ENCODE results near the gene HSD17B2. TPM values are rescaled to one million over a fixed set of nuclear protein-coding genes. Genes with fewer than 3 reads are reported as not detected.

HSD17B2 gene
- total RNA-seq, 1 donor from 2014 or later, result 0.71 TPM

GRCh38 chr16:82047374-82047773 lies 12.3 kb downstream of the HSD17B2 start:
- no peak for DNase-seq (ENCODE audit: low spot score)

DNA sequence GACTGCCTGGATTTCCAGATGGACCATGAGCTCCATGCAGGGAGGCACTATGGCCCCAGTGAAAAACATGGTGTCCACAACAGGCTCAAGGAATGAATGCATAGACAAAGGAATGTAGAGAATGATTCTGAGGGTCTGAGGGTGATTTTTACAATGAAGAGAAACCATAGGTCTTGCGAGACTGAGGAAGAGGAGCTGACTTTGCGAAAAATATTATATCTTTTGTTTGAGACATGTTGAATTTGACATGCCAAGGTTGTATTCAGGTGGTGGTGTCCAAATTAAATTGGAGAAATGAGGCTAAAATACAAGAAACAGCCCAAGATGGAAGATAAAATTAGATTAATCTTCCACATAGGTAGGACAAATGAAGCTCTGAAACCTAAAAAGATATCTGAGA lies 12.7 kb downstream of the HSD17B2 start:
- DNase-seq (ENCODE audit: low spot score), result no peak

- DNase-seq (ENCODE audit: low spot score), result no peak
Observed at GRCh38 chr16:82049484-82049883, 14.4 kb downstream of the HSD17B2 start.

DNA sequence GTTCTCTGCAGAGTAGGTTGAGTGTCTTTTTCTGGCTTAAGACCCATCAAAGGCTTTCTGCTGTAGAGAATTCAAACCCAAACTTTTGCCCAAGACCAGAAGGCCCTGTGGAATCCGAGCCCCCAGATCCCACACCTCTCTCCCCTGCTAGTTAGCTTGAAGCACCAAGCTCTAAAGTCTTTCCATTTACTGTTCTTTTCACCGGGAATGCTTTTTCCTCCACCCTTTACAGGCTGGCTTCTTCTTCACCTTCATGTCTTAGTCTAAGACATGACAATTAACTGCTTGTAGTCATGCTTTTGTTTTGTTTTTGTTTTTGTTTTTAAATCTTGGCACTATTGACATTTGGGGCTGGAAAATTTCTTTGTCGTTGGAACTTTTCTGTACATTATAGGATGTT lies 15.5 kb downstream of the HSD17B2 start:
- no peak for DNase-seq (ENCODE audit: low spot score)

DNA sequence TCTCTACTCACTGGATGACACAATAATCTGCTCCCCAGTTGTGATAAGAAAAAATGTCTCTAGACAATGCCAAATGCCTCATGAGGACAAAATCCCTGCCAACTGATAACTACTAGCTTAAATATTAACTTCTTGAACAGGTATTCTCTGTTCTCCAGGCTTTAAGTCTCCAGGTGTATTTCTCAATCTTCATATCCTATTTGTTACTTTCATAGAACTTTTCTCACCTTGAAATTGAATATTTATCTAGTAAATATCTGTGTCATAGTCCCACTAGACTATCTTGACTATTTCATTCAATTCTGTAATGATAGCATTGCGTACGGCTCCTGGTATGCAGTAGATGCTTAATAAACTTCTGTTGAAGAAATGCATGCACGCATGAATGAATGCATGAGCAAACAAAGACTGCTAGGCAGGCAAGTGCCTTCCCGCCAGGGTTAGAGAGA lies 15.9 kb downstream of the HSD17B2 start:
- no peak for DNase-seq (ENCODE audit: low spot score)

DNA sequence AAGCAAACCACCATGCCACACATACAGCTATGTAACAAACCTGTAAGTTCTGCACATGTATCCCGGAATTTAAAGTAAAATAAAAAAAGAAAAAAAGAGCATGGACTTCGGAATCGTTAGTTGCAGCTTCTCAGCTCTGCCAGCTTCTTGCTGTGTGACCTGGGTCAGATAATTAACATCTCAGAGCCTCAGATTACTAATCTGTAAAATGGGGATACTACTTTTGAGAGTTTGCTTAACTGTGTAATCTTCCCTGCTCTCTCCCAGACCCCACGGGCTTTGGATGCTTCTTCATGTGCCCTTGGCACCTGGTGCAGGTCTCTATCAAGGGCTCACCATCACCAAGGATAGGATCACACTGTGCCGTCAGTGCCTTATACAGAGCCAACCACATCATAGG lies 16.6 kb downstream of the HSD17B2 start:
- DNase-seq (ENCODE audit: low spot score), result no peak

- DNase-seq (ENCODE audit: low spot score), result no peak
Observed at GRCh38 chr16:82055117-82055516, 20.1 kb downstream of the HSD17B2 start.

GRCh38 chr16:82055728-82056549 lies 20.9 kb downstream of the HSD17B2 start:
- DNase-seq (ENCODE audit: low spot score), result no peak

- DNase-seq (ENCODE audit: low spot score), result no peak
Observed at GRCh38 chr16:82056550-82056896, 21.5 kb downstream of the HSD17B2 start.

DNA sequence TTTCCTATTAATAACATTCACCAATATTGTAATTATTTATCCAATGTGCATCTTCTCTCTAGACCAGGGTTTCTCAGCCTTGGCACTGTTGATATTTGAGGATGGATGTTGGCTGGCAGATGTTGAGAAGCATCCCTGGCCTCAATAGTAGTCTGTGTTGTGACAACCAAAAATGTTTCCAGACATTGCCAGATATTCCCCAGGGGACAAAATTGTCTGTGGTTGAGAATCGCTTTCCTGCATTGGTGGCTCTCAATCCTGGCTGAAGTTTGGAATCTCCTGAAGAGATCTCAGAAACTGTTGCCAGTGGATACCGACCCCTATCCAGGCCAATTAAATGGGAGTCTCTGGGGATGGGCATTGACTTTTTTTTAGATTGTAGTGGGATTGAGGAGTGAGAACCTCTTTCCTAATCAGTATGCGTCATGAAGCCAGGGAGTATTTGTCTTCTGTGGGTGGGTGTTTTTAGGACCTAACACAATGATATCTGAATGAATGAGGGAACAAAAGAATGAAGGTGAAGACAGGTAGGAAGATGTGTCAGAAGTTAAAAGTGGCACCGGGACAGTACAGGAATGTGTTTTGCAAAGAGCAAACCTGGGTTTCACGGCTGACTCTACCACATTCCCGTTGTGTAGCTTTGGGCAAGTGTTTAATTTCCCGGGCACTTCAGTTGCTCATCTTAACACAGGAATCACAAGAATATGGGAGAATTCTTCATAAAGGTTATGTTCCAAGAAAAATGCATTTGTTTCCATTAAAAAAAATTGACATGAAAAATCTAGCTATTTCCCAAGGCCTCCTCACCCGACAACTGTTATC lies 24.3 kb downstream of the HSD17B2 start:
- no peak for DNase-seq (ENCODE audit: low spot score)

- DNase-seq (ENCODE audit: low spot score), result no peak
Observed at GRCh38 chr16:82059983-82060421, 24.9 kb downstream of the HSD17B2 start.

DNA sequence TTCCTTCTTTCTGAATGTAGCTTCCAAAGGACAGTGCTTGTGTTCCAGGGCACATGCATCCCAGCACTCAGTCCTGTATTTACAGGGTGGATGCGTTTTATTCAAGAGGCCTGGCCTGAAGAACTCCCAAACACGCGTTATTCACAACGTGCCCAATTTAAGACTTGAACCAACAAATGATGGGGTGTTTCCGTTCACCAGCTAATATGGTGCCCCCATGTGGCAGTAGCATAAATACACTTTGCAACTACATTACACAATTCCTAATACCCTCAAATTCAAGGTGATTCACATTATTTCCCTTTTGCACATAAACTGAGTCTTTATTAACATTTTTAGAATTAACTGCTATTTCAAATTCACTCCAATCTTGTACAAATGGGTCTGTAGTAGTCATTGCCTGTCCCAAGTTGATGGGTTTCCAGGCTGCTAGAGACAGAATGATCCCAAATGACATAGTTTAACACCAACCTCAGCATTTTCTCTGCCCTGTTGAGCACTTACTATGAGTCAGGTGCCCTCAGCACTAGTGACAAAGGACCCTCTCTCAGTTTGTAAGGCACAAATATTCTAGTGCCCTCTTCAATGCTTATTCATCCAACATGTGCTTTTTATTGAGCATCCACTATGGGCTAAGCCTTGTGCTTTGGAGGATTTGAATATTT lies 26.9 kb downstream of the HSD17B2 start:
- DNase-seq (ENCODE audit: low spot score), result no peak

DNA sequence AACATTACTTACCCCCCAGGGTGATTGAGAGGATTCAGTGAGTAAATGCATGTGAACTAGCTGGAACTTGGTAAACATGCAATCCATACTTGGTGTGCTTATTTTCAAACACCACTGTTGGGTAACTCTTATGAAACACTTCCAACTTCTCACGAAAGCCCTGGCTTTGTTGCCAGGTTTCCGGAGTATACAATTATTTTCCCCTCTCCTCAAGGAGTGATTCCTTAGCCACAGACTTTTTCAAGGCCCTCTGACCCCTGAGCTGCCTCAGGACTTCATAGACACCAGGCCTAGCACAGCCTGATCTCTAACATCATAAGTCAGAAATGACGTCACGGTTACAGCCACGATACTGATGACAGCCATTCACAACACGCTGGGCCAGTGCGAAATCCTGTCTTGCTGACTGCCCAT lies 27.6 kb downstream of the HSD17B2 start:
- DNase-seq (ENCODE audit: low spot score), result no peak

- no peak for DNase-seq (ENCODE audit: low spot score)
Observed at GRCh38 chr16:82063456-82064082, 28.5 kb downstream of the HSD17B2 start.

- no peak for DNase-seq (ENCODE audit: low spot score)
Observed at GRCh38 chr16:82067042-82067803, 32.2 kb downstream of the HSD17B2 start.

DNA sequence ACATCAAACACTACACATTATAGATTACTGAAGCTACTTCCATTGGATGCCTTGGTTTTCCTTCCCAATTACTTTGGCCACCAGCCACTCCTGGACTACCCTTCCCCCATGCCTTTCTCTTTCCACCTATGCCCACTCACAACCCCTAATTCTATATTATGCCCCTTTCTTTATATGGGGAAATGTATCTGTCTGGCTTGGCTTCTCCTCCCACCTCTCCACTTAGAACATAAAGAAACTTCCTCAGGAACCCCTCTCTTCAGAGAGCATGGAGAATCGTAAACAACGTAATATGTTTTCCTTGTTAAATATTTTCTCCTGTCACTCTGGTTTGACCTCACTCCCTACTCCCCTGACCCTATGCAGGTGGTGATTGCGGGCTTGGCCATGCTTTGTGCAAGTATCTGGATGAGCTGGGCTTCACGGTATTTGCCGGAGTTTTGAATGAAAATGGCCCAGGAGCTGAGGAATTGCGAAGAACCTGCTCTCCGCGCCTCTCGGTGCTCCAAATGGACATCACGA lies 32.8 kb downstream of the HSD17B2 start:
- no peak for DNase-seq (ENCODE audit: low spot score)

DNA sequence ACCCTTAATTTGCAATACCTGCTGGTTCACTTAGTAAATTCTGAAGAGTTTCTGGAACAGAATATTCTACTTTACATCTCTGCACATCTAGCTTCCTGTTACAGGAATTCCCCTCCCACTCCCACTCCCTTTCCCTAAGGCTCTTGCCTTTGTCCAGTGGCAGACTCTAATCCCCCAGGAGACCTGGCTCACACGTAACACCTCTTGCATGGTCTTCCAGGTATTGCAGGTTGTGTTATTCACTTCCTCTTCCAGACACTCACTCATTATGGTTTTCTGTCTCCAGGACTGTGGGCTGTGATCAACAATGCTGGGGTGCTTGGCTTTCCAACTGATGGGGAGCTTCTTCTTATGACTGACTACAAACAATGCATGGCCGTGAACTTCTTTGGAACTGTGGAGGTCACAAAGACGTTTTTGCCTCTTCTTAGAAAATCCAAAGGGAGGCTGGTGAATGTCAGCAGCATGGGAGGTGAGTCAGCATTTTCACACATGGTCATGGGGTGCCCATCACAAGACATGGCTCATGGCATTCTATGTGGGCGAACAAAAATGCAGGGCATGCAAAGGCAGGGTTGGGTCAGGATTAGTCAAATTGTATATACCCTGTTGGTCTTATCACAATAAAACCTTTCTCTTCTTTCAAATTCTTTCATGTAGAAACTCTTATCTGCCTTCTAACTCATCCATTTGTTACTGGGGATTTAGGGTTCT lies 35.8 kb downstream of the HSD17B2 start:
- DNase-seq (ENCODE audit: low spot score), result no peak

DNA sequence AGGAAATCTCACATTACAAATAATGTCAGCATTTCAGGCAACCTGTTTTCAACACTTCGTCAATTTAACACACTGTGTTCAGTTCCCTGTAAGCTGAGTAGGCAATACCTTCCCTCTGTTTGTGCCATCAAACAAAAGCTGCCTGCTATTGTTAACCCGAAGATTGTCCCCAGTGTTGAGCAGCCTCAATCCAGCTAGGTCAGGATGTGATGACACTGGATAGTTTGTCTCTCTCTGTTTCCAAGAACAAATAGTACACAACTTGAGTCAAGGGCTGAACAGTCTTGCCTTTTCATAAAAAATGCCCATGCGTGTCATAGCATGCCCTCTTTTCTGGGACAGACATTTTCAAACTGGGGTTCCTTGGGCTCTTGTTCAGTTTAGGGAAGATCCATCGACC lies 36.4 kb downstream of the HSD17B2 start:
- DNase-seq (ENCODE audit: low spot score), result no peak

GRCh38 chr16:82072313-82072712 lies 37.3 kb downstream of the HSD17B2 start:
- no peak for DNase-seq (ENCODE audit: low spot score)
